ENCODE data around the gene KLHL24. TPM values are rescaled to one million over a fixed set of nuclear protein-coding genes. Genes with fewer than 3 reads are reported as not detected.
A peak's percentile ranks its signal among the peaks of the same experiment; 100 is the strongest.
"Not testable (repeated sequence)": the region's sequence is repeated elsewhere in the genome, so short reads cannot be mapped to it uniquely, and the experiment has no call there.

KLHL24 gene
- total RNA-seq = 343 TPM

GRCh38 chr3:183635431-183636220 lies at the start of gene KLHL24:
Gene KLHL24 (plus strand): TSS chr3:183635623. CDS start chr3:183650357, 14,734 bp downstream.
- no peak for FAIRE-seq
- peak; percentile 82 to 85 for DNase-seq (ENCODE audit: low spot score in 2 of 2)

GRCh38 chr3:183586477-183586876 lies 48.9 kb upstream of the KLHL24 start:
- DNase-seq (ENCODE audit: low spot score in 2 of 2) (no peak), FAIRE-seq (no peak)

- DNase-seq (ENCODE audit: low spot score in 2 of 2) = no peak
- FAIRE-seq = no peak
Observed at GRCh38 chr3:183587336-183587735, 48.1 kb upstream of the KLHL24 start.

- FAIRE-seq (no peak), DNase-seq (ENCODE audit: low spot score in 2 of 2) (no peak)
Observed at GRCh38 chr3:183590442-183590841, 45.0 kb upstream of the KLHL24 start.

GRCh38 chr3:183591881-183592521 lies 43.4 kb upstream of the KLHL24 start:
- no peak for FAIRE-seq
- DNase-seq (ENCODE audit: low spot score in 2 of 2) = no peak

GRCh38 chr3:183592821-183593220 lies 42.6 kb upstream of the KLHL24 start:
- FAIRE-seq = no peak

GRCh38 chr3:183594636-183595035 lies 40.8 kb upstream of the KLHL24 start:
- no peak for FAIRE-seq

More at GRCh38 chr3:183592821-183593220, 42.6 kb upstream of the KLHL24 start:
- no peak for DNase-seq (ENCODE audit: low spot score in 2 of 2)

GRCh38 chr3:183597959-183598358 lies 37.5 kb upstream of the KLHL24 start:
- no peak for DNase-seq (ENCODE audit: low spot score in 2 of 2)
- no peak for FAIRE-seq

More at GRCh38 chr3:183594636-183595035, 40.8 kb upstream of the KLHL24 start:
- no peak for DNase-seq (ENCODE audit: low spot score in 2 of 2)

- not testable (repeated sequence) for DNase-seq (ENCODE audit: low spot score in 2 of 2); FAIRE-seq
Observed at GRCh38 chr3:183611326-183611725, 24.1 kb upstream of the KLHL24 start.

- FAIRE-seq (no peak), DNase-seq (ENCODE audit: low spot score in 2 of 2) (no peak)
Observed at GRCh38 chr3:183613366-183614285, 21.8 kb upstream of the KLHL24 start.

GRCh38 chr3:183618542-183618941 lies 16.9 kb upstream of the KLHL24 start:
- FAIRE-seq (no peak), DNase-seq (ENCODE audit: low spot score in 2 of 2) (no peak)

GRCh38 chr3:183619010-183619409 lies 16.4 kb upstream of the KLHL24 start:
- FAIRE-seq = no peak

GRCh38 chr3:183619624-183620251 lies 15.7 kb upstream of the KLHL24 start:
- DNase-seq (ENCODE audit: low spot score in 2 of 2) (no peak), FAIRE-seq (no peak)

More at GRCh38 chr3:183619010-183619409, 16.4 kb upstream of the KLHL24 start:
- no peak for DNase-seq (ENCODE audit: low spot score in 2 of 2)

GRCh38 chr3:183620252-183620628 lies 15.2 kb upstream of the KLHL24 start:
- no peak for FAIRE-seq
- no peak for DNase-seq (ENCODE audit: low spot score in 2 of 2)

GRCh38 chr3:183622473-183622872 lies 12.9 kb upstream of the KLHL24 start:
- not testable (repeated sequence) for DNase-seq (ENCODE audit: low spot score in 2 of 2); FAIRE-seq

GRCh38 chr3:183626877-183627594 lies 8.4 kb upstream of the KLHL24 start:
- FAIRE-seq (no peak), DNase-seq (ENCODE audit: low spot score in 2 of 2) (no peak)

- FAIRE-seq = no peak
- DNase-seq (ENCODE audit: low spot score in 2 of 2) = no peak
Observed at GRCh38 chr3:183629546-183630301, 5.7 kb upstream of the KLHL24 start.

GRCh38 chr3:183631715-183632114 lies 3.7 kb upstream of the KLHL24 start:
- FAIRE-seq = no peak
- DNase-seq (ENCODE audit: low spot score in 2 of 2) = no peak

- not testable (repeated sequence) for FAIRE-seq; DNase-seq (ENCODE audit: low spot score in 2 of 2)
Observed at GRCh38 chr3:183632725-183633124, 2.7 kb upstream of the KLHL24 start.
